ENCODE data around the gene CCSAP.

The CCSAP gene

GRCh38 chr1:229341774-229342655 lies 832 bp downstream of the CCSAP start:
- H3K27me3 ChIP-seq (ENCODE audit: insufficient read depth, low read length, poor library complexity, severe bottlenecking) = no peaks in the 10 kb centered on the region
- H3K36me3 ChIP-seq (ENCODE audit: insufficient read depth, low read length) = no peaks in the 10 kb centered on the region
- peaks cover 37% of the 10 kb centered on the region for H3K4me1 ChIP-seq (ENCODE audit: insufficient read depth, low read length, poor library complexity, severe bottlenecking)
- no peaks in the 10 kb centered on the region for H3K9me3 ChIP-seq (ENCODE audit: insufficient read depth, low read depth, low read length)
- H3K9me2 ChIP-seq (replicated peaks; ENCODE audit: low read depth, low read length) = no peaks in the 10 kb centered on the region
- TF ChIP-seq EZH2phosphoT487 (IDR thresholded peaks at IDR 0.05; ENCODE audit: borderline replicate concordance) (no peak), CTCF (conservative IDR thresholded peaks at IDR 0.05; ENCODE audit: low read length) (no peak)
- peak overlapping the region; percentile 81 for H3K9ac ChIP-seq (ENCODE audit: low read depth, low read length, poor library complexity, severe bottlenecking)
- H4K20me1 ChIP-seq (ENCODE audit: insufficient read depth, low read length, poor library complexity, severe bottlenecking) = peaks cover 21% of the 10 kb centered on the region
- peak overlapping the region; percentile 84 for H3K4me2 ChIP-seq (ENCODE audit: low read depth, low read length, poor library complexity, severe bottlenecking)
- peaks cover 48% of the 10 kb centered on the region for H3K79me2 ChIP-seq (ENCODE audit: insufficient read depth, low read length)
- peak overlapping the region; percentile 85 for H3K4me3 ChIP-seq (ENCODE audit: low read length, poor library complexity, severe bottlenecking)
- H2AFZ ChIP-seq (ENCODE audit: low read length) = peak overlapping the region; percentile 67; the same call in 1 of the 2 replicates
- no peaks in the 10 kb centered on the region; the same call in 1 of the 2 replicates for H3F3A ChIP-seq (ENCODE audit: low read depth)

- peaks cover 44% of the 10 kb centered on the region for H3K4me1 ChIP-seq (ENCODE audit: insufficient read depth, low read length, poor library complexity, severe bottlenecking)
Observed at GRCh38 chr1:229340496-229340895, 2.4 kb downstream of the CCSAP start.

GRCh38 chr1:229339520-229339919 lies 3.3 kb downstream of the CCSAP start:
- Histone ChIP-seq H3K27me3 (ENCODE audit: insufficient read depth, low read length, poor library complexity, severe bottlenecking) (no peaks in the 10 kb centered on the region), H3K4me1 (ENCODE audit: insufficient read depth, low read length, poor library complexity, severe bottlenecking) (peaks cover 44% of the 10 kb centered on the region), H3K4me2 (ENCODE audit: low read depth, low read length, poor library complexity, severe bottlenecking) (peak overlapping the region; percentile 84), H3F3A (ENCODE audit: low read depth) (no peaks in the 10 kb centered on the region; the same call in 1 of the 2 replicates), H3K9ac (ENCODE audit: low read depth, low read length, poor library complexity, severe bottlenecking) (peak overlapping the region; percentile 42), H3K9me3 (ENCODE audit: insufficient read depth, low read depth, low read length) (no peaks in the 10 kb centered on the region), H3K79me2 (ENCODE audit: insufficient read depth, low read length) (peaks cover 66% of the 10 kb centered on the region), H4K20me1 (ENCODE audit: insufficient read depth, low read length, poor library complexity, severe bottlenecking) (peaks cover 28% of the 10 kb centered on the region), H3K4me3 (ENCODE audit: low read length, poor library complexity, severe bottlenecking) (peak overlapping the region; percentile 85), H3K9me2 (replicated peaks; ENCODE audit: low read depth, low read length) (no peaks in the 10 kb centered on the region), H3K36me3 (ENCODE audit: insufficient read depth, low read length) (no peaks in the 10 kb centered on the region), H2AFZ (ENCODE audit: low read length) (no peak overlapping the region)
- TF ChIP-seq EZH2phosphoT487 (IDR thresholded peaks at IDR 0.05; ENCODE audit: borderline replicate concordance) (no peak), CTCF (conservative IDR thresholded peaks at IDR 0.05; ENCODE audit: low read length) (no peak)

More at GRCh38 chr1:229340496-229340895, 2.4 kb downstream of the CCSAP start:
- peaks cover 28% of the 10 kb centered on the region for H4K20me1 ChIP-seq (ENCODE audit: insufficient read depth, low read length, poor library complexity, severe bottlenecking)
- H3K79me2 ChIP-seq (ENCODE audit: insufficient read depth, low read length) = peaks cover 60% of the 10 kb centered on the region
- TF ChIP-seq CTCF (conservative IDR thresholded peaks at IDR 0.05; ENCODE audit: low read length) = no peak
- TF ChIP-seq EZH2phosphoT487 (IDR thresholded peaks at IDR 0.05; ENCODE audit: borderline replicate concordance) = no peak
- no peaks in the 10 kb centered on the region for H3K9me3 ChIP-seq (ENCODE audit: insufficient read depth, low read depth, low read length)
- H3K27me3 ChIP-seq (ENCODE audit: insufficient read depth, low read length, poor library complexity, severe bottlenecking) = no peaks in the 10 kb centered on the region
- H3K4me2 ChIP-seq (ENCODE audit: low read depth, low read length, poor library complexity, severe bottlenecking) = peak overlapping the region; percentile 84
- peak overlapping the region; percentile 85 for H3K4me3 ChIP-seq (ENCODE audit: low read length, poor library complexity, severe bottlenecking)
- no peaks in the 10 kb centered on the region; the same call in 1 of the 2 replicates for H3F3A ChIP-seq (ENCODE audit: low read depth)
- no peaks in the 10 kb centered on the region for H3K9me2 ChIP-seq (replicated peaks; ENCODE audit: low read depth, low read length)
- no peak overlapping the region for H2AFZ ChIP-seq (ENCODE audit: low read length)
- H3K36me3 ChIP-seq (ENCODE audit: insufficient read depth, low read length) = no peaks in the 10 kb centered on the region
- peak overlapping the region; percentile 42 for H3K9ac ChIP-seq (ENCODE audit: low read depth, low read length, poor library complexity, severe bottlenecking)

Measured in Loucy (cell line).